Right ventricle myocardium inferior (tissue), 1 donor: Measurements from ENCODE around the gene OMG. TPM values are rescaled to one million over a fixed set of nuclear protein-coding genes. Genes with fewer than 3 reads are reported as not detected.

Source experiments
- total RNA-seq: library from RNA; stranded (reverse); fragmentation: NEBNext Ultra II Directional; extraction: Animal tissue kit (Norgen Biotek cat#: 25700); gene quantifications from one replicate; pipeline ENCODE4 v1.2.1, GENCODE V29; 2021
- donor health status: DM: no; HTN: yes; CAD: no; lungs with severe emphysema.

OMG gene
- total RNA-seq, 1 donor from 2014 or later, result not detected

Other genes starting within 250 kb of the OMG start
- 37.1 TPM for gene NF1, start 202.3 kb downstream of the OMG start, total RNA-seq
- 2.9 TPM for gene EVI2B, start 16.8 kb upstream of the OMG start, total RNA-seq
- gene EVI2A, start 24.4 kb upstream of the OMG start, total RNA-seq, result 3.0 TPM
- gene RAB11FIP4, start 94.4 kb upstream of the OMG start, total RNA-seq, result 13.6 TPM